Eye (tissue), 1 donor: ENCODE measurements around the gene PKD1.

Source experiments
- DNase-seq: peaks from one replicate; pipeline ENCODE4 v3.0.0-alpha.2; 2015

The PKD1 gene

DNA sequence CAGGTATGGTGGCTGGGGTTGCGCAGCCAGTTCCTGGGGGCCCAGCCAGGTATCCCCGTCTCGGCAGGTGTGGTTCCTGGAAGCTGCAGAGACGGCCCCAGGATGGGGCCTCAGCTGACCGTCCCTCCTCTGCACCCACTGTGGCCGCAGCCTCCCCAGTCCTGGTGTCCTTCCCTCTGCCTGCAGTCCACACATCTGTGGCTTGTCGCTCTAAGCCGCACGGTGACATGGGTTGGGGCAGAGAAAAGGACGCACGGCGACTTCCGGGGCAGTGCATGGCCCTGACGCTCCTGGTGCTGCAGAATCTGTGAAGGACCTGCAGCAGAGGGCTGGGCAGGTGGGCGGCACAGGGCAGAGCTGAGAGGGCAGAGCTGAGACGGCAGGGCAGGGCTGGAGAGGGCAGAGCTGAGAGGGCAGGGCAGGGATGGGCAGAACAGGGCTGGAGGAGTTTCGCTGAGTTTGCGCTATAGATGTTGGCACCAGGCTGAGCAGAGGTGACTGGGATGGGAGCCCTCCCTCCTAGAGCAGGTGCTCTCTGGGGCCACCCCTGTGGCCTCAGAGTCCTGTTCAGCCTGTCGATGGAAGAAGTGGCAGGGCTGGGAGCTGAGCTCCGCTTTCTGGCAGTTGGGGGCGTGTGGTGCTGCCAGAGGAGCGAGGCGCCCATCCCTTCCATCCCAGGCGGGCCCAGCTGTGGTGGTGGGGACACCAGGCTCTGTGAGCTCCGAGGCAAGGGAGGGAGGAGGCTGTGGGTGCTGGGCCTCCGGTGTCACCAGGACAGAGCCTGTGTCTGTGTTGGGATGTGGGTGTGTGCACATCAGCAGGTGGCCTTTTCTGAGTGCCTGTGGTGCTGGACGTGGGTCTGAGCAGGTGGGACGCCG lies 64.9 kb downstream of the PKD1 start:
- DNase-seq = no peak

DNA sequence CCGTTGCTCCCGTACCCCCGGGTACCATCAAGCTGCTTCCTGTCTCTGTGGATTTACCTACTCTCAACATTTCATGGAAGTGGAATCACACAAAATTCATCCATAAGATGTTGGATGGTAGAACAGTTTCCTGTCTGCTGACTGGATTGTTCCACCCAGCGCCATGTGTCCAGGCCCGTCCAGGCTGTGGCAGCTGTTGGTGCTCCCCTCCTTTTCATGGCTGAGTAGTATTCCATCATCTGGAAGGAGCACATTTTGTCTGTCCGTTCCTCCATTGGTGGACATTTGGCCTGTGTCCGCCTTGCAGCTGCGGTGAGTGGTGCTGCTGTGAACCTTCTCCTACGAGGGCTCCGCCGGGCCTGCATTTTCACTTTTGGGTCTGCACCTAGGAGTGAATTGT lies 69.6 kb downstream of the PKD1 start:
- DNase-seq = no peak

DNA sequence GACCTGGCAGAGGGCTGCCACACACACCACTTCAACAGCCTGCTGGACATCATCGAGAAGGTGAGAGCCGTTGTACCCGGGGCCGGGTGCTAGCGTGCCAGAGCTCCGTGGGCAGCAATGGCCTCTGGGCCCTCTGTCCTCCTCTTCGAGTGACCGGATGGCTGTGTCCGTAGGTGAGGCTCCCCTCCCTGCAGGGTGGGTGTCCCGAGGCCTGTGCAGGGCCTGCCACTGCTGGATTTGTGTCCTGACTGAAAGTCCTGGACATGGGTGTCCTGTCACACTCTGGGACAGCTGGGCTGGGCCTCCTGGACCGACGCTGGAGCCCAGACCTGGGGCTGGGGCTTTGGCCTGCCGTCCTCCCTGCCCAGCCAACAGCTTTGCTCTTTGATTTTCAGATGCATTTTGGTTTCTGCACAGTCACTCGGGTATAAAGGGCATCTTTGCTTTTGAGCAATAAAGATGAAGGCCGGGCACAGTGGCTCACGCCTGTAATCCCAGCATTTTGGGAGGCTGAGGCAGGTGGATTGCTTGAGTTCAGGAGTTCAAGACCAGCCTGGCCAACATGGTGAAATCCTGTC lies 71.2 kb downstream of the PKD1 start:
- no peak for DNase-seq

DNA sequence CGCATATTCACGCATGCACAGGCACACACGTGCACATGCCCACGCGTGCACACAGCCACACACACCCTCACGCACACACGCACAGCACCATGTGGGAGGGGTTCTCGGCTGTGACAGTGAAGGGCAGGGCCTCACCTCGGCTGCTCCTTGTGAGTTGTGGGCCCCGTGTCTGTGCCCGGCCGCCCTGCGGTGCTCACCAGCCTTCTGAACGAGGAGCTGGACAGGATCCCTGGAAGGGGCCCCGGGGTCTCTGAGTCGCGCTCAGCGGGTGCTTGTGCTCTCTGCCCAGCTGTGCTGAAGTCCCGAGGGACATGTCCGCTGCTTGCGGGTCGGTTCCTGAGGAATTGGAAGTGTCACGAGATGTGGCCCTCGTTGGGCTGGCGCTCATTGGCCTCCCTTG lies 71.8 kb downstream of the PKD1 start:
- DNase-seq = no peak

DNA sequence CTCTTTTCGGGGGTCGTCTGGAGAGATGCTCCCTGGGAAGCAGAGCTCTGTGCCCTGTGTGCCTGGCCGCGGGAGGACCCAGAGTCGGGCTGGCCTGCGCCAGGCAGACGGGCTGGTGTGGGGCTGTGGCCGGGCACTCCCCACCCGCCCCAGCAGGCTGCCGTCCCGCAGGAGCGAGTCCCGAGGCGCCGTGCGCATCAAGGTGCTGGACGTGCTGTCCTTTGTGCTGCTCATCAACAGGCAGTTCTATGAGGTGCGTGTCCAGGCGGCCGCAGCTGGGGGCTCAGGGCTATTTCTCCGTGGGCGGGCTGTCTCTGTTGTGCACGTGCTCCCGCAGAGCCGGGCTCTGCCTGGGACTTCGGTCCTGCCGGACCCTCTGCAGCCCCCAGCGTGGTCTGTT lies 72.9 kb downstream of the PKD1 start:
- no peak for DNase-seq

DNA sequence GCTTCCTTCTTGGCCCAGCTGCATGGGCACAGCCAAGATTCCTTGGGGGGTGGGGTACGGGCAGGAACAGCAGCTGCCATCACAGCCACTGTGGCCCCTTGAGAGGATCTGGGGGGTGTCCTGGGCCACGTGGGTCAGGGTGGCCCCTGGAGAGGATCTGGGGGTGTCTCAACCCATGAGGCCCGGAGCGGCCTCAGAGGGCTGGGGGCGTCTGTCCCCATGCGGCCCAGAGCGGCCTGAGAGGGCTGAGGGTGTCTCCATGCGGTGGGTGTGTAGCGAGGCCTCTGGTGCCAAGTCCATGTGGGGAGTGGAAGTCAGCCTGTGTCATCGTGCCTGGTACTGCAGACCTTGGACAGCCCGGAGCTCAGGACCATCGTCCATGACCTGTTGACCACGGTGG lies 74.2 kb downstream of the PKD1 start:
- no peak for DNase-seq

DNA sequence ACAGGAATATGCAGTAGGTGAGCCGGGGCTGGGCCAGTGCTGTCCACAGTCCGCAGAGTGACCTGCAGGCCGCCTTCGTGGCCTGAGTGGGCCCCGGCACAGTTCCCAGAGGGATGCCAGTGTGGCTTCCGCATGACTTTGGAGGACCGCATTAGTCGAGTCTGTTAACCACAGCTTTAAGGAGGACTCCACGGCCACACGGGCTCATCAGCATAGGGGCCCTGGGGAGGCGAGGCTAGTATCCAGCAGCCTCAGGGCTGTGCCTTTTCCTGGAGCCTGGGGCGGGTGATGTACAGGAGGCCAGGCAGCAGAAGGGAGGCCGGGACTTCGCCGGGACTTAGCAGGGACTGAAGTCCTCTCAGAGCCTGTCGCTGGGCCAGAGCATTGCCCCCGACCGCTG lies 74.7 kb downstream of the PKD1 start:
- no peak for DNase-seq

DNA sequence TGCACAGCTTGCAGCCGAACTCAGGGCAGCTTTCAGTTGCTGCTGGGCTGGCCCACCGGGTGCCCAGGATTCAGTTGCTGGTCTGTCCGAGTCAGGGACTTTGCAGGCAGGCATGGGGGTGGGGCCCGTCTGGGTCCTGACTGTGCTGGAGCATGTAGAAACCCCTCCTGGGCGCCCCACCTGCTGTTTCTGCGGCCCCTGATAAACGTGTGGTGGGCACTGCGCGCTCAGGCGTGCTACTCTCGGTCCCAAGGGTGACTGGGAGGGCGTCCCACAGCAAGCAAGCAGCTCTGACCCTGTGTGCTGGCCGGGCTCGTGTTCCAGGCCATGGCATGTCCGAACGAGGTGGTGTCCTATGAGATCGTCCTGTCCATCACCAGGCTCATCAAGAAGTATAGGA lies 75.4 kb downstream of the PKD1 start:
- DNase-seq = no peak

DNA sequence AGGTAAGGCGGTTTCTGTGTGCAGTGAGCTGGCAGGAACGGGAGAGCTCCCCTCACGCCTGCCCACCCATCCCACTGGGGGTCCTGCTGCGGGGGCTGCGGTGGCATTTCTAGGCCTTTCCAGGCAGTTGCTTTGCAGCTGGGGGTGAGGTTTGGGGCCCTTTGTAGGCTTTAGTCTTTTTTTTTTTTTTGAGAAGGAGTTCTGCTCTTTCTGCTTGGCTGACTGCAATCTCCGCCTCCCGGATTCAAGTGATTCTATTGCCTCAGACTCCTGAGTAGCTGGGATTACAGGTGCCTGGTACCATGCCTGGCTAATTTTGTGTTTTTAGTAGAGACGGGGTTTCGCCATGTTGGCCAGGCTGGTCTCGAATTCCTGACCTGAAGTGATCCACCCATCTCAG lies 76.8 kb downstream of the PKD1 start:
- peak; percentile 12 for DNase-seq

DNA sequence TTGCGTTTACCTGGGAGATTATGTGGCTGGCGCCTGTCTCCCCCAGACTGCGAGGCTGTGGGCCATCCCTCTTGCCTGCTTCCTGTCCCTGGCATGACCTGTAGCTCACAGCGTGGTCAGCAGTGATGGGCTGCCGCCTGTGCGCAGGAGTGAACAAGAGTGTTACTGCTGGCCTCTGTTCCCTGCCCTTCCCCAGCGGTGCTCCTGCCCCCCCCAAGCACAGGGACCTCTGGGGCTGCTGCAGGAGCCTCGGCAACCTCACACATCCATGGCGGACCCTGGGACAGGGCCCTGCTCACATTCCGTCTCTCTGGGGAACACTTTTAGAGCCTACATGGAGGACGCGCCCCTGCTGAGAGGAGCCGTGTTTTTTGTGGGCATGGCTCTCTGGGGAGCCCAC lies 77.3 kb downstream of the PKD1 start:
- DNase-seq = no peak

DNA sequence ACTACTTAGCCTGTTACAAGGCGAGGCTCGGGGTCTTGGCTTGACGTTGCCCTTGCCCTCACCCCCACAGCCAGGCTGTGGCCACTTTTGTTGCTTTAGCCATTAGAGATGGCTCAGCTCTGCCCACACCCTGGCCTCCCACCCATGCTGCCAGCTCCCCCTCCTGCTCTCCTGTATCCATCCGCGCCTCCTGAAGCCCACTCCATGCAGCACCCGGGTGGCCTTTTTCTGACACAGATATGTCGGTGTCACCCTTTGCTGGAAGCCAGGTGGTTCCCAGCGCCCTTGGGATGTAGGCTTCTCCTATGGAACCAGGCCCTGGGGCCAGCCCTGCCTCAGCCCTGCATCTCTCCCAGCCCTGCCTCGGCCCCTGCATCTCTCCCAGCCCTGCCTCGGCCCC lies 78.3 kb downstream of the PKD1 start:
- DNase-seq = no peak

DNA sequence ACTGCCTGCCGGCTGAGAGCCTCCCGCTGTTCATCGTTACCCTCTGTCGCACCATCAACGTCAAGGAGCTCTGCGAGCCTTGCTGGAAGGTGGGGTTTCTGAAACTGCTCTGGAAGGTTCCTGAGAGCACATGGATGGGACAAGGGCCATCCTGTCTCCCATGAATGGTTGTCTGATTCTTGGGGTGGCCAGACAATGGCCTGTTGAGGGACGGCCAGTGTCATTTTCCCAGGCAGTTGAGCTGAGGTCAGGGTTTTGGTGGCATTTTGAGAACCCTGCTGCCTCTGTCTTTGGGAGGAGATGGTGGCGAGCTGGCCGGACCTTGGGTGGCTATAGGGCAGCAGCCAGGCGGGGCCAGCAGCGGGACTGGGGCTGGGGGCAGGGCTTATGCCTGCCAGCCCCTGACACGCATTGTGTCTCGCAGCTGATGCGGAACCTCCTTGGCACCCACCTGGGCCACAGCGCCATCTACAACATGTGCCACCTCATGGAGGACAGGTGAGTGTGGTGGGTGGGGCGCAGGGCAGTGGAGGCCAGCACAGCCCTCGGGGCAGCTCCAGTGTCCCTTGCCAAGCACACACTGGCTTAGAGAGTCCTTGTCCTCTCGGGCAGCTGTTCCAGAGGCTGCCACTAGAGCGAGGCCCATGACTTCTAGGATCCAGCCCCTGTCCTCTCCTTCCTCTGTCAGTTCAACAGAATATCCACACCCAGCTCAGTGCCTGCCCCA lies 78.9 kb downstream of the PKD1 start:
- DNase-seq = no peak

DNA sequence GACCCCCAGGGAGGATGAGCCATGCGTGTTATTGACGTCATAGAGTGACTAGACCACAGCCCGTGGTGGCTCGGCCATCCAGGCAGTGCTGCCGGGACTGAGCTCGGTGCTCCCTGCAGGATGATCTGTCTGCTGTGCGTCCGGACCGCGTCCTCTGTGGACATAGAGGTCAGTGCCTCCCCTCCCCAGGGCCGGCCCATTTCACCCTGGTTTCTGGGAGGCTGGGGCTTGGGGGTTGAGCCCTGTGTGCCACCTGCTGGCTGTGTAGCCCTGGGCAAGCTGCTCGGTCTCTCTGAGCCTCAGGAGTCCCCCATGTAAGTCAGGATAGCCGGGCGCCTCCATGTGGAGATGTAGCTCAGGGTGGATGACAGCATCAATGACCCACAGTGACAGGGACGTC lies 79.6 kb downstream of the PKD1 start:
- DNase-seq = no peak

DNA sequence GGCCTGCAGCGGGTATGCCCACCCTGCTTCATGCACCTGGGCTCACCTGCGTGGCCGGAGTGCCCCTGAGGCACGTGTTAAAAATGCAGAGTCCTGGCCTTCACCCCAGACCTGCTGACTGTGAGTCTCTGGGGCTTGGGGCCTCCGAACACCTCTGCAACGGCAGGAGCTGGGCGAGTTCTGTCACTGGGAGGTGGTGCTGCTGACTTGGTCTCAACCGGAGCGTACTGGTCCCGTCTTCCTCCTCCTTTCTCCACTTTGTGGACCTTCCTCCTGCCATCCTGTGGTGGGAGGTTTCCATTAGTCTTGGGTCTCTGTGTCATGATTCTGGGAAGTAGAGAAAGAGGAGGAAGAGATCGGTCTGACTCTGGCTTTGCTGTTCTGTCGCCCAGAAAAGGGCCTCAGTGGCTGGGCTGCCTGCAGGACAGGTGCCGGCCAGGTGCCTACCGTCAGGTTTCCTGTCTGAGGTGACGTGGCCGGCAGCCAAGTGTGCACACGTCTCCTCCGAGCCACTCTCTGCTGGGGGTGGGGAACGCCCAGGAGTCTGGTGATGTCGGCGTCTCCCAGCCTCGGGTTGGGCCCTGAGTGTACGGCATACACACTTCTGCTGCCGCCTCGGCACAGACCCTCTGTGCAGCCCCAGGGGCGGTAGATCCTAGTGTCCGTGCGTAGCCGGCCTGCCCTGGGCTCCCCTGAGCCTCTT lies 81.0 kb downstream of the PKD1 start:
- no peak for DNase-seq

DNA sequence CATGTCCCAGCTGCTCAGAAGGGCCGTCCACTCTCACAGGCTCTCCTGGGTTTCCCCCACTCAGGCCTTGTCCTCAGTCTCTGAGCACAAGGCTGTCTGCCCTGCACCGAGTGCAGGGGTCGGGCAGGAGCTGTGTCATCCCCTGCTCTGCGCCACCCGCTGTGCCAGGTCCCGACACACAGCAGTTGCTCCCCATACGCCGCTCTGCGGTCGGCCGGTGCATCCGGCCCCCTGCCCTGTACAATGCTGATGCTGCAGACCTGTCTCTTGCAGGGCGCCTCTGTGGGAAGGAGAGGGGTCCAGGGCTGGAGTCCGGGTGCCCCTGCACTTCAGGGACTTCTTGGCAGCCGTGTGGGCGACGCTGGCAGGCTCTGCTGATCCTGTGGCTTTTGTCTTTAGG lies 81.8 kb downstream of the PKD1 start:
- no peak for DNase-seq

DNA sequence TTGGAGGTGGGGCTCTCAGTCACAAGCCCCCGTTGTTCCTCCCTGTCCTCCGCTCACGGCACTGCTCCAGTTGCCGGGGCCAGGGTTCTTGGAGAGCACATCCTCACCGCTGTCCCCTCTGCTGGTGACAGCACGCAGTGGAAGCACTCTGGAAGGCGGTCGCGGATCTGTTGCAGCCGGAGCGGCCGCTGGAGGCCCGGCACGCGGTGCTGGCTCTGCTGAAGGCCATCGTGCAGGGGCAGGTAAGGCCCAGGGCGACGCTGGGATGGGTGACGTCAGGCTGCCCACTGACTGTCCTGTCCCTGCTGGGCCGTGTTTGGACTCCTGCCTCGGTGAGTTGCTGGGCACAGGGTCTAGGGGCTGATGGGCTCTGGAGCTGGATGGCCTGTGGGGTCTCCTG lies 82.5 kb downstream of the PKD1 start:
- no peak for DNase-seq

DNA sequence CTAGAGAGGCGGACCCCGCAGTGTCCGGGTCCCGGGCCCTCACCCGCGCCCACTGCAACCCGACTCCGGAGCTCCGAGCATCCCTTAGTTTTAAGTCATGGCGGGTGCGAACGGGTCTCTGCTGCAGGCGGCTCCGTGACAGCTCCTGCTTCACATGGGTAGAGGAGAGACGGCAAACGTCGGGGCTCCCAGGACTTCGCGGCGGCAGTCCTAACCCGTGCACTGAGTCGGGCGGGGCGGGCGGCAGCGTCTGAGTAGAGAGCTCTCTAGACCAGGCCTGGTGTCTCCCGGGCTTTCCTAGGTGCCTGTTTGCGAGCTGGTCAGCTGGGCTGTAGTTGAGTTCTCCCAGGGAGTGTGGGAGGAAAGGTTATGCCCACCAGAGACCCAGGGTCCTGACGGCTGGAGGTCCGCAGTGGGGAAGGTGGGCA lies 87.6 kb downstream of the PKD1 start:
- no peak for DNase-seq

DNA sequence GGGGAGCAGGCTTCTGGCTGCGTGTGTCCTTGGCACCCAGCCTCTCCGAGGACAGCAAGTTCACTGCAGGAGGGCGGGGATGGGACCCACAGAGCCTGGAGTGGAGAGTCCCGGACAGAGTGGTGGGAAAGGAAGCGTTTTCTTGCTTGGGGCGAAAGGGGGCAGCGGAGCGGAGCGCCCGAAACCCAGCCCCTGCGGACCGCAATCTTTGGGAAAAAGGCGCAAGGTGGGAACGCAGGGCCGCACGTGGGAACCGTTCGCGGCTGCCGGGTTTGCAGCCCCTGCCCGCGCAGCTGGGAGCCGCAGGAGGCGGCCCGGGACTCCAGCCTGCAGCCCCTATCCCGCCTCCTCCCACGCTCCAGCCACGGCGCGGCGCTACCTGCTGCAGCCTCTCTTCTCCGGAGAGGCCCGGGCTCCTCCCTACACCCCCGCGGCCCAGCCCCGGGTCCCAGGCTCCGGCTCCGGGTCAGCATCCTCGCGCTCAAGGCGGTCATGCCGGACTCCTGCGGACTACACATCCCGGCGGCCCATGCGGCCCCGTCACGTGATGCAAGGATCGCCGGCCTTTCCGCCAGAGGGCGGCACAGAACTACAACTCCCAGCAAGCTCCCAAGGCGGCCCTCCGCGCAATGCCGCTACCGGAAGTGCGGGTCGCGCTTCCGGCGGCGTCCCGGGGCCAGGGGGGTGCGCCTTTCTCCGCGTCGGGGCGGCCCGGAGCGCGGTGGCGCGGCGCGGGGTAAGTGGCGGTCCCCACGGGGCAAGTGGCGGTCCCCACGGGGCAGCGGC lies 88.2 kb downstream of the PKD1 start, which contains the start of the genes NTHL1 and TSC2:
TSS of gene NTHL1 (minus strand) at position 505 of the 786 bp plus-strand sequence. CDS start at position 494, 11 bp downstream.
TSS of gene TSC2 (plus strand) at position 656 of the 786 bp plus-strand sequence. CDS start 631 bp downstream, outside the sequence.
- peak; percentile 98 for DNase-seq

DNA sequence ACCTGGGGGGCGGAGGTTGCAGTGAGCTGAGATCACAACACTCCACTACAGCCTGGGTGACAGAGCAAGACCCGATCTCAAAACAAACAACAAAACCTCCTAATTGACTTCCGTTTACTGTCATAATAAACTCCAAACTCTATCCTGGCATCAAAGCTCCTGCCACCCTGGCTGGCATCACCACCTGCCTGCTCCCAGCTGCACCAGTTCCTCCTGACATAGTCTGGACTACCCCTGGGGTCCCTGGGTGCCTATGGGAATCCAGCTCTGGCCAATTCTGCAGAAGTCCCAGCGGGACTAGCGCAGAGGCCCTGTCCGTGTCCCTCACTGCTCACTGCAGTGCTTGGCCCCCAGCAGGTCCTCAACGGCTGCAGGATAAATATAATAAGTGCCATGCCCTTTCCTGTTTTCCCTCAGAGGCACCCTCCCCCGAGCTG lies 88.8 kb downstream of the PKD1 start:
- no peak for DNase-seq

DNA sequence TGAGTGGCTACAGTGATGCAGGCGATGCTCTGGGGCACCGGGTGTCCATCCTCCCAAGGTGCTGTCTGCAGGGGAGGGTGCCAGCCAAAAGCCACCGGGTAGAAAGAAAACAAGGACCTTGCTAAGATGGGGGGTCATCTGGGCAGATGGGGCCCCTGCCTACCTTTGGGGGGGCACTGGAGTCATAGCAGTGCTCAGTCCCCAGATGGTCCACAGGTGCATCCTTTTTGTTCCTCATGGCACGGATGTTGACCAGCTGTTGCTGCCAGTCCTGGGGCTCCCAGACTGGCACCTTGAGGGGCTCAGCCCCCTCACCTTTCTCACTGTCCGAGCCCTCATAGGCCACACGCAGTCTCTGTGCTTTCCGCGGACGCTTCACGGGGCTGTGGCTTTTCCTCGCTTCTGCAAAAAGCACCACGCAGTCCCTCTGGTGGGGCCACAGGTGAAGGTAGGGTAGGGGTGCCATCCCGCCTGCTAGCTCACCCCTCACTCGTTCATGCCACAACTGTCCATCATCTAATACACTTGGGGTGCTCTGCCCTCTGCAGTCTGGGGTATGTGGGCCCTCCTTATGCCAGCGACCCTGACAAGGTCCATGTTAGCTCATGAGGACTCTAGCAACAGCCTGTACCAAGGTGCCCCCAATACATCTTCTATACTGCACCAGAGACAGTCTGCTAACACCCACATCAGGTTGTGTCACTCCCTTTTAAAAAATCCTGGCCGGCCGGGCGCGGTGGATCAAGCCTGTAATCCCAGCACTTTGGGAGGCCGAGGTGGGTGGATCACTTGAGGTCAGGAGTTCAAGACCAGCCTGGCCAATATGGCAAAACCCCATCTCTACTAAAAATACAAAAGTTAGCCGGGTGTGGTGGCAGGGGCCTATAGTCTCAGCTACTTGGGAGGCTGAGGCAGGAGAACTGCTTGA lies 89.5 kb downstream of the PKD1 start:
- DNase-seq = no peak

DNA sequence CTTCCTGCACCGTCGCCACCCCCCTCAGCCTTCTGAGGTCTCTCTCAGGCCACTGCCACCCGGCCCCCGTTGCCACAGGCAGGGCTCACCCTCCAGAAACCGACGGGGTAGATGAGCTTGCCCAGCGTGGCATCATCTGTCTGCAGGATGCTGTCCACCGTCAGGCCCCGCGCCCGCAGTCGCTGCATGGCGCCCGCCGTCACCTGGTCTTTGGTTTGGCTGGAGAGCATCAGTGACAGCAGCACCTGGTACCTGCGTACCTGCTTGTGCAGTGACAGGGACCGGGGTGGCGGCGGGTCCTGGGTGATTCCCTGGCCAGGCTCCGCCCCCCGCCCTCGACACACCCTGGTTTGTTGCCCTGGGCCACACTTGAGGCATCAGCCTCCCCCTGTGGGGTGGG lies 91.2 kb downstream of the PKD1 start:
- no peak for DNase-seq
